ENCODE results near the gene HES6. TPM values are rescaled to one million over a fixed set of nuclear protein-coding genes. Genes with fewer than 3 reads are reported as not detected.
A peak's percentile ranks its signal among the peaks of the same experiment; 100 is the strongest.

HES6 gene
- polyA plus RNA-seq, 1 donor (not counting 4 experiments of a cell fraction or from before 2014, with no cell fraction given): 0.80 TPM

GRCh38 chr2:238267884-238268680 lies 28.2 kb upstream of the HES6 start:
- Histone ChIP-seq H3K9ac (ENCODE audit: control insufficient read depth, extremely low read depth, insufficient read depth, low read length) (peak overlapping the region; percentile 61), H3K4me2 (ENCODE audit: control insufficient read depth, extremely low read depth, insufficient read depth, low read depth, low read length) (peak overlapping the region; percentile 34), H3K36me3 (ENCODE audit: control insufficient read depth in 2 of 2, extremely low read depth in 1 of 2, insufficient read depth in 2 of 2, low read length in 2 of 2) (peaks cover 0 to 3% of the 10 kb centered on the region in 2 experiments), H3K9me1 (ENCODE audit: control insufficient read depth, extremely low read depth, insufficient read depth, low read length) (no peaks in the 10 kb centered on the region), H3K4me3 (ENCODE audit: control insufficient read depth in 2 of 3, extremely low read depth in 1 of 3, insufficient read depth in 2 of 3, low read depth in 1 of 3, low read length in 3 of 3) (peak overlapping the region in 1 of 3 experiments; percentile 25), H3K27ac (ENCODE audit: control insufficient read depth, insufficient read depth, low read length) (peak overlapping the region; percentile 73), H3K27me3 (ENCODE audit: control insufficient read depth, extremely low read depth, insufficient read depth, low read length) (no peaks in the 10 kb centered on the region), H2AFZ (ENCODE audit: control insufficient read depth, low read length) (peak overlapping the region; percentile 63), H3K79me2 (ENCODE audit: control insufficient read depth, insufficient read depth, low read length) (no peaks in the 10 kb centered on the region), H3K9me3 (ENCODE audit: control insufficient read depth, low read depth, low read length) (no peaks in the 10 kb centered on the region), H3K4me1 (ENCODE audit: control insufficient read depth, extremely low read depth, insufficient read depth, low read length) (peaks cover 19% of the 10 kb centered on the region), H4K20me1 (ENCODE audit: control insufficient read depth, extremely low read depth, insufficient read depth, low read length) (no peaks in the 10 kb centered on the region)
- no peak for FAIRE-seq
- TF ChIP-seq CTCF (optimal IDR thresholded peaks at IDR 0.05 in 1 of 3, IDR thresholded peaks at IDR 0.05 in 1 of 3, conservative IDR thresholded peaks at IDR 0.05 in 1 of 3; ENCODE audit: extremely low read depth in 1 of 3, insufficient read depth in 2 of 3, low read length in 3 of 3) (peak; percentile 30 to 56 (median 46)), EZH2 (IDR thresholded peaks at IDR 0.05; ENCODE audit: low read length) (no peak)
- dilution Hi-C loops (cut with MboI; ENCODE audit: extremely low pct_ligation_motif_present, low sequenced_read_pairs): no loop called here
- DNase-seq (ENCODE audit: low read depth, low spot score): no peak

GRCh38 chr2:238267341-238267710 lies 27.5 kb upstream of the HES6 start:
- DNase-seq (ENCODE audit: low read depth, low spot score) (peak; percentile 70), FAIRE-seq (peak; percentile 99)
- Histone ChIP-seq H3K9me1 (ENCODE audit: control insufficient read depth, extremely low read depth, insufficient read depth, low read length) (no peaks in the 10 kb centered on the region), H3K36me3 (ENCODE audit: control insufficient read depth in 2 of 2, extremely low read depth in 1 of 2, insufficient read depth in 2 of 2, low read length in 2 of 2) (peaks cover 0 to 10% of the 10 kb centered on the region in 2 experiments), H4K20me1 (ENCODE audit: control insufficient read depth, extremely low read depth, insufficient read depth, low read length) (no peaks in the 10 kb centered on the region), H3K4me1 (ENCODE audit: control insufficient read depth, extremely low read depth, insufficient read depth, low read length) (peaks cover 19% of the 10 kb centered on the region), H3K9ac (ENCODE audit: control insufficient read depth, extremely low read depth, insufficient read depth, low read length) (peak overlapping the region; percentile 61), H2AFZ (ENCODE audit: control insufficient read depth, low read length) (peak overlapping the region; percentile 63), H3K79me2 (ENCODE audit: control insufficient read depth, insufficient read depth, low read length) (no peaks in the 10 kb centered on the region), H3K27me3 (ENCODE audit: control insufficient read depth, extremely low read depth, insufficient read depth, low read length) (no peaks in the 10 kb centered on the region), H3K4me3 (ENCODE audit: control insufficient read depth in 2 of 3, extremely low read depth in 1 of 3, insufficient read depth in 2 of 3, low read depth in 1 of 3, low read length in 3 of 3) (peak overlapping the region in 1 of 3 experiments; percentile 25), H3K9me3 (ENCODE audit: control insufficient read depth, low read depth, low read length) (no peaks in the 10 kb centered on the region), H3K4me2 (ENCODE audit: control insufficient read depth, extremely low read depth, insufficient read depth, low read depth, low read length) (peak overlapping the region; percentile 34), H3K27ac (ENCODE audit: control insufficient read depth, insufficient read depth, low read length) (peak overlapping the region; percentile 73)
- no peak for TF ChIP-seq CTCF (optimal IDR thresholded peaks at IDR 0.05 in 1 of 3, IDR thresholded peaks at IDR 0.05 in 1 of 3, conservative IDR thresholded peaks at IDR 0.05 in 1 of 3; ENCODE audit: extremely low read depth in 1 of 3, insufficient read depth in 2 of 3, low read length in 3 of 3)
- TF ChIP-seq EZH2 (IDR thresholded peaks at IDR 0.05; ENCODE audit: low read length): no peak
- dilution Hi-C loops (cut with MboI; ENCODE audit: extremely low pct_ligation_motif_present, low sequenced_read_pairs): no loop called here

Measured in keratinocyte (primary cell).